ENCODE results near the gene WDFY2. TPM values are rescaled to one million over a fixed set of nuclear protein-coding genes. Genes with fewer than 3 reads are reported as not detected.

The WDFY2 gene
- total and polyA plus RNA-seq, 2 of the 13 experiments (the other 11 are each of a cell fraction or from before 2014, with no cell fraction given): 22.6 to 27.0 TPM

- TF ChIP-seq KIAA2018 (CRISPR knock-in tag; IDR thresholded peaks at IDR 0.05; ENCODE audit: borderline replicate concordance) (no peak), ZMYM2 (CRISPR knock-in tag; IDR thresholded peaks at IDR 0.05) (no peak), MTERF4 (CRISPR knock-in tag; IDR thresholded peaks at IDR 0.05) (no peak), ZC3H4 (CRISPR knock-in tag; IDR thresholded peaks at IDR 0.05; ENCODE audit: borderline replicate concordance) (no peak), FOXA1 (IDR thresholded peaks at IDR 0.05) (no peak), FOXA1 (CRISPR knock-in tag; IDR thresholded peaks at IDR 0.05) (peak; percentile 87), PHB2 (IDR thresholded peaks at IDR 0.05; ENCODE audit: partially characterized antibody) (no peak), SP1 (IDR thresholded peaks at IDR 0.05) (no peak), SP1 (CRISPR knock-in tag; IDR thresholded peaks at IDR 0.05) (no peak), CENPX (CRISPR knock-in tag; IDR thresholded peaks at IDR 0.05) (no peak), ZNF33A (CRISPR knock-in tag; IDR thresholded peaks at IDR 0.05; ENCODE audit: borderline replicate concordance) (no peak), ZSCAN12 (CRISPR knock-in tag; IDR thresholded peaks at IDR 0.05) (no peak), NRL (CRISPR knock-in tag; IDR thresholded peaks at IDR 0.05; ENCODE audit: borderline replicate concordance) (no peak), JUNB (CRISPR knock-in tag; IDR thresholded peaks at IDR 0.05; ENCODE audit: borderline replicate concordance) (no peak), ATF7-NPFF (CRISPR knock-in tag; IDR thresholded peaks at IDR 0.05; ENCODE audit: low read depth) (no peak), PHF21A (CRISPR knock-in tag; IDR thresholded peaks at IDR 0.05) (peak; percentile 96), ZNF30 (CRISPR knock-in tag; IDR thresholded peaks at IDR 0.05) (no peak), ZNF263 (CRISPR knock-in tag; IDR thresholded peaks at IDR 0.05) (no peak), FUBP1 (CRISPR knock-in tag; IDR thresholded peaks at IDR 0.05; ENCODE audit: borderline replicate concordance) (no peak), MED13 (CRISPR knock-in tag; IDR thresholded peaks at IDR 0.05) (peak; percentile 45; the same call in 1 of the 2 replicates)
These were observed 36.1 kb downstream of the WDFY2 start (continued) for GRCh38 chr13:51620165-51620983.

Data from HepG2 (cell line).